Common myeloid progenitor, CD34-positive (primary cell): Measurements from ENCODE around the gene CCDC180.

Experiments
- CTCF ChIA-PET: fragments of 350-600 bp; sonication (Branson Sonifier 250); formaldehyde crosslinking; loops from one replicate; lab custom pipeline; 2021; ENCODE audit warnings: antibody characterized with exemption; lab: Charles Lee
- POLR2A ChIA-PET: fragments of 350-600 bp; sonication (Branson Sonifier 250); formaldehyde crosslinking; loops from one replicate; lab custom pipeline; 2021; ENCODE audit warnings: antibody characterized with exemption; lab: Charles Lee
- DNase-seq, 3 donors: peaks; one replicate each; pipeline versions ENCODE4 v3.0.0 to v3.0.0-alpha.2; 2013
- H3K27ac ChIP-seq, 2 experiments: 1 replicate in 1 of 2; 2 replicates in 1 of 2; pipeline ENCODE4 v1.7.0; 2013; ENCODE audit warnings: inconsistent platforms in 2 of 2, low read length in 2 of 2, mild to moderate bottlenecking in 2 of 2, low read depth in 1 of 2, moderate library complexity in 1 of 2; ENCODE audit not compliant: severe bottlenecking in 2 of 2, insufficient read depth in 1 of 2, poor library complexity in 1 of 2
- H3K27me3 ChIP-seq, 5 experiments: replicated peaks in 2 of 5; 1 replicate in 3 of 5; 2 replicates in 2 of 5; pipeline versions ENCODE4 v1.6.1 to v1.7.0; 2013; ENCODE audit warnings: low read length in 4 of 5, mild to moderate bottlenecking in 2 of 5, moderate library complexity in 2 of 5, inconsistent platforms in 1 of 5; ENCODE audit not compliant: insufficient read depth in 5 of 5, control insufficient read depth in 4 of 5
- H3K36me3 ChIP-seq, 4 experiments: 1 replicate in 2 of 4; 2 replicates in 2 of 4; pipeline versions ENCODE4 v1.6.1 to v1.7.0; 2013; ENCODE audit warnings: low read length in 3 of 4, control low read depth in 1 of 4, mild to moderate bottlenecking in 1 of 4; ENCODE audit not compliant: control insufficient read depth in 4 of 4, insufficient read depth in 4 of 4
- H3K4me1 ChIP-seq, 4 experiments: 1 replicate in 3 of 4; 2 replicates in 1 of 4; pipeline versions ENCODE4 v1.6.1 to v1.7.1; 2013; ENCODE audit warnings: low read length in 3 of 4, mild to moderate bottlenecking in 3 of 4, control low read depth in 1 of 4, inconsistent platforms in 1 of 4, moderate library complexity in 1 of 4; ENCODE audit not compliant: control insufficient read depth in 4 of 4, insufficient read depth in 4 of 4; ENCODE audit errors: control extremely low read depth in 1 of 4
- H3K4me3 ChIP-seq, 7 experiments: 1 replicate in 4 of 7; 2 replicates in 3 of 7; pipeline versions ENCODE4 v1.5.1 to v1.7.0; 2013; ENCODE audit warnings: mild to moderate bottlenecking in 7 of 7, low read length in 6 of 7, moderate library complexity in 6 of 7, inconsistent platforms in 2 of 7, low read depth in 2 of 7, control low read depth in 1 of 7; ENCODE audit not compliant: insufficient read depth in 4 of 7, control insufficient read depth in 1 of 7; ENCODE audit errors: extremely low read depth in 1 of 7
- H3K9me3 ChIP-seq, 5 experiments: 1 replicate in 4 of 5; 2 replicates in 1 of 5; pipeline versions ENCODE4 v1.6.1 to v1.7.1; 2013; ENCODE audit warnings: low read length in 4 of 5, mild to moderate bottlenecking in 2 of 5, inconsistent platforms in 1 of 5, low read depth in 1 of 5, moderate library complexity in 1 of 5; ENCODE audit not compliant: control insufficient read depth in 4 of 5, insufficient read depth in 2 of 5; ENCODE audit errors: control extremely low read depth in 1 of 5
- WGBS: methylation state at CpG from one replicate; pipeline ENCODE4 v1.1.5; 2013; ENCODE audit not compliant: insufficient coverage; 5-methylcytosine and 5-hydroxymethylcytosine counted together

Gene CCDC180

DNA sequence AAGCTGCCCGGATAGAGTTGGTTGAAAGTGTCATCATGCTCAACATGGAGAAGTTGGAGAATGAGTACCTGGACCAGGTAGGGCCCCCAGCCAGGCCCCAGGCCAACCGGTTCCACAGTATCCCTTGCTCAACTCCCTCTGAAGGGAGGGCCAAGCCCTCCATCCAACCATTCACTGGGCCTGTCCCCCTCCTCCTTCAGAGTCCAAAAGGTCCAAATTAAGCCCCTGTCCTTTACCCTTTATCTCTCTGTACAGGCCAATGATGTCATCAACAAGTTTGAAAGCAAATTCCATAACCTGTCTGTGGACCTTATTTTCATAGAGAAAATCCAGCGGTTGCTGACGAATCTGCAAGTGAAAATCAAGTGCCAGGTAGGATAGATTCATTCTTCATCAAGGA lies 47.2 kb downstream of the CCDC180 start:
- Histone ChIP-seq H3K9me3 (no peaks in the 10 kb centered on the region), H3K36me3 (peaks cover 2 to 27% (median 5%) of the 10 kb centered on the region in 4 experiments), H3K4me3 (no peak overlapping the region), H3K4me1 (no peaks in the 10 kb centered on the region), H3K27me3 (no peaks in the 10 kb centered on the region), H3K27ac (no peak overlapping the region)
- ChIA-PET CTCF (no interaction called here), POLR2A (no interaction called here)
- no peak for DNase-seq
- 97% methylated on average over 4 of the region's 4 CpGs for WGBS

DNA sequence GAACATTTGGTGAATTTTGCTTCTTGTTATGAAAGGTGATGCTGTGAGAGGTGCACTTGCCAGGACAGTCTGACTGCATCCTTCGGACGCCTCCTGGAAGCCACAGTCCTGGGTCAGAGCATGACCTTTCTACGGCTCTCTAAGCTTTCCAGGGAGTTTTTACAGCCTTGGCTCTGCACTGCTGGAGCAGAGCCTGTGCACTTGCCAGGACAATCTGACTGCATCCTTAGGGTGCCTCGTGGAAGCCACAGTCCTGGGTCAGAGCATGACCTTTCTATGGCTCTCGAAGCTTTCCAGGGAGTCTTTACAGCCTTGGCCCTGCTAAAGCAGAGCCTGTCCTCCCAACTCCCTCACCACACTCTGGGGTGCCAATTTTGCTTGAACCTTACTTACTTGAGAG lies 49.6 kb downstream of the CCDC180 start:
- 62% methylated on average over 3 of the region's 5 CpGs for WGBS
- DNase-seq = no peak
- H3K4me3 ChIP-seq = no peak overlapping the region

More for the DNA sequence above, 49.6 kb downstream of the CCDC180 start:
- H3K36me3 ChIP-seq = peaks cover 2 to 22% (median 9%) of the 10 kb centered on the region in 4 experiments
- ChIA-PET POLR2A (no interaction called here), CTCF (no interaction called here)
- H3K27ac ChIP-seq = no peak overlapping the region
- H3K9me3 ChIP-seq = no peaks in the 10 kb centered on the region
- no peaks in the 10 kb centered on the region for H3K27me3 ChIP-seq
- H3K4me1 ChIP-seq = no peaks in the 10 kb centered on the region
